ENCODE measurements around the gene STK24. TPM values are rescaled to one million over a fixed set of nuclear protein-coding genes. Genes with fewer than 3 reads are reported as not detected.

Gene STK24
- 47.5 to 61.8 TPM (median 52.8 TPM) in 5 replicates for total RNA-seq (2022; extraction: Qiagen RNA extraction; ENCODE audit: low read depth)

DNA sequence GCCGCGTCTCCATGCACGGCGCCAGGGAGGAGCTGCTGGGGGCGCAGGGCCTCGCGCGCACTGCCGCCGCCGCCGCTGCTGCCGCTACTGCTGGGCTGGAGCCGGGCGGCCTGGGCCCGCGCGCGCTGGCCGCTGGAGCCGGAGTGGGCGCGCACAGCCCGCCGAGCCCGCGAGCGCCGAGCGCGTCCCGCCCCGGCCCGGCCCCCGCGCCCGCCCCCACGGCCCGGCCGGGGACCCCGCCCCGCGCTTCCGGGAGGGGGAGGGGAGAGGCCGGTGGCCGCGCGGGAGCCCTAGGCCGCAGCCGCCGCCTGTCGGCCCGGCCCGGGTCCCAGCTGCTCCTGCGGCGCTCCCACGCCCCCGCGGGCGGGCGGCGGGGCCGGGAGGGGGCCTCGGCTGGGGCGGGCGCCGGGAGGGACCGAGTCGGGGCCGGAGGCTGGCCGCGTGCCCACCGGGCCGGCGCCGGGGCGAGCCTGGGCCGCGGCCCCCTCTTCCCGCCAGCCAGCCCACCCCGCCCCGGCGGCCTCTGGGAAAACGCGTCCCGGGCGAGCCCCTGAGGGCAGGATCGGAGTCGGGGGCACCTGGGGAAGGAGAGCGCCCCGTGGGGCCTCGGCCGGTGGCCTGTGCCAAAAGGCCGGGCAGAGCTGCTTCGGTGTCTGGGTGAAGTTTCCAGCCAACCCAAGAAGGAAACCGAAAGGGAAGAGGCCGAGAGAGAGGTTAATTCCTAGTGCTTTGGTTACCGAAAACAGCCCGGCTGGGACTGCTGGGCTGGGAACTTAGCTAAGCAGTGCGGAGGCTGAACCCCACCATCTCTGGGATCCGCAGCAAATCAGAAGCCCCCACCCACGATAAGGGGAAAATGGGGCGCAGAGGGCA, at the start of gene STK24:
TSS of gene STK24 (minus strand) at position 145 of the 873 bp plus-strand sequence. CDS start 321 bp downstream, outside the sequence.

Other genes starting within 250 kb of the STK24 start
- gene SLC15A1, start 175.6 kb upstream of the STK24 start, total RNA-seq (2022; extraction: Qiagen RNA extraction; ENCODE audit: low read depth) = 0.03 to 0.07 TPM (median 0.06 TPM) in 4 of 5 replicates, not detected in the other